Suprapubic skin (tissue), 4 donors: ENCODE measurements around the gene TSC22D4. TPM values are rescaled to one million over a fixed set of nuclear protein-coding genes. Genes with fewer than 3 reads are reported as not detected.

ENCODE experiments used
- DNase-seq, 2 donors: peaks; one replicate each; pipeline ENCODE4 v3.0.0-alpha.2; 2019; ENCODE audit warnings: low spot score in 2 of 2
- H3K27ac ChIP-seq: fragments of 200-600 bp; sonication (generic); one replicate; pipeline ENCODE4 v1.5.1; 2019
- H3K27me3 ChIP-seq: fragments of 200-600 bp; sonication (generic); one replicate; pipeline ENCODE4 v1.5.1; 2019
- H3K36me3 ChIP-seq: fragments of 200-600 bp; sonication (generic); one replicate; pipeline ENCODE4 v1.5.1; 2019
- H3K4me1 ChIP-seq: fragments of 200-600 bp; sonication (generic); one replicate; pipeline ENCODE4 v1.5.1; 2019
- H3K4me3 ChIP-seq: fragments of 200-600 bp; sonication (generic); one replicate; pipeline ENCODE4 v1.5.1; 2019; ENCODE audit warnings: mild to moderate bottlenecking
- H3K9me3 ChIP-seq: fragments of 200-600 bp; sonication (generic); one replicate; pipeline ENCODE4 v1.5.1; 2019
- CTCF ChIP-seq, 2 donors: fragments of 200-600 bp in 1 of 2; fragments of 450-650 bp in 1 of 2; sonication (generic) in 1 of 2; IDR thresholded peaks; one replicate each; pipeline ENCODE4 v1.5.1; 2016 to 2019; ENCODE audit warnings: antibody characterized with exemption in 2 of 2, mild to moderate bottlenecking in 1 of 2, moderate library complexity in 1 of 2
- EP300 ChIP-seq: sonication (generic); formaldehyde crosslinking; IDR thresholded peaks from one replicate; pipeline ENCODE4 v1.6.1; 2017; ENCODE audit warnings: antibody characterized with exemption
- POLR2A ChIP-seq, 2 donors: fragments of 450-650 bp; IDR thresholded peaks; one replicate each; pipeline ENCODE4 v1.6.1; 2017; ENCODE audit warnings: antibody characterized with exemption in 2 of 2, mild to moderate bottlenecking in 2 of 2, moderate library complexity in 2 of 2
- POLR2AphosphoS5 ChIP-seq, 3 donors: sonication (generic); formaldehyde crosslinking; IDR thresholded peaks; one replicate each; pipeline ENCODE4 v1.6.1; 2017; ENCODE audit warnings: antibody characterized with exemption in 3 of 3
- WGBS: methylation state at CpG from one replicate; pipeline ENCODE4 v1.1.5; 2018; 5-methylcytosine and 5-hydroxymethylcytosine counted together
- total RNA-seq, 4 donors: library from RNA; depleted of rRNA; stranded (reverse); fragments of >200 nt; gene quantifications; one replicate each; pipeline ENCODE4 v1.1.0, GENCODE V29; 2016

Gene TSC22D4
- total RNA-seq, 4 donors from 2014 or later: 52.7 to 67.2 (median 57.3) TPM

DNA sequence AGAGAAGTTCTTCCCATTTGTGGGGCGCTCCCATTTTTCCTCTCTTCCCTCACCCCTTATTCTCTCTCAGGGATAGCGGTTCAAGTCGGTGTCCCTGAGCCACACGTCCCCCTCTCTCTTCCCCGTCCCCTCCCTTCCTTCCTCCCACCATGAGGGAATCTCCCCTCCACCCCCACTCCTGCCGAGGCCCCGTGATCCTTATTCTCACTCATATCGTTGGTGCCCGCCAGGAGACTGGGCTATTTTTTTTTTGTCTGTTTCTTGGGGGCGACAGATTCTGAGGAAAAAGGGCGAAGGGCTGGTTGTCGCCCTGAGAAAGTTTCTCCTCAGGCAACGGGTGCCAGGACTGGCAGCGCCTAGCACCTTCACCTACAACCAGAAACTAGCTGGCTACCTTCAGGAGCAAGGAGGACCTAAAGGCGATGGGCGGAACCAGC lies 51.2 kb downstream of the TSC22D4 start:
- peaks cover 32% of the 10 kb centered on the region for H3K4me1 ChIP-seq
- peaks cover under 1% of the 10 kb centered on the region for H3K36me3 ChIP-seq
- 54% methylated on average over 14 of the region's 16 CpGs for WGBS
- H3K27ac ChIP-seq: peak overlapping the region; percentile 97
- TF ChIP-seq POLR2AphosphoS5 (IDR thresholded peaks at IDR 0.05) (no peak), POLR2A (IDR thresholded peaks at IDR 0.05) (no peak), CTCF (IDR thresholded peaks at IDR 0.05) (no peak), EP300 (no peak)
- peak overlapping the region; percentile 96 for H3K4me3 ChIP-seq
- no peaks in the 10 kb centered on the region for H3K9me3 ChIP-seq
- H3K27me3 ChIP-seq: no peaks in the 10 kb centered on the region
- DNase-seq: peak in 1 of 2 donors; percentile 71

- Histone ChIP-seq H3K27me3 (no peaks in the 10 kb centered on the region), H3K4me1 (peaks cover 20% of the 10 kb centered on the region), H3K36me3 (no peaks in the 10 kb centered on the region), H3K4me3 (no peak overlapping the region), H3K9me3 (no peaks in the 10 kb centered on the region), H3K27ac (no peak overlapping the region)
- TF ChIP-seq EP300 (no peak), POLR2AphosphoS5 (IDR thresholded peaks at IDR 0.05) (no peak), CTCF (IDR thresholded peaks at IDR 0.05) (no peak), POLR2A (IDR thresholded peaks at IDR 0.05) (no peak)
- DNase-seq: no peak
Measured at GRCh38 chr7:100426516-100426915, 52.5 kb downstream of the TSC22D4 start.

DNA sequence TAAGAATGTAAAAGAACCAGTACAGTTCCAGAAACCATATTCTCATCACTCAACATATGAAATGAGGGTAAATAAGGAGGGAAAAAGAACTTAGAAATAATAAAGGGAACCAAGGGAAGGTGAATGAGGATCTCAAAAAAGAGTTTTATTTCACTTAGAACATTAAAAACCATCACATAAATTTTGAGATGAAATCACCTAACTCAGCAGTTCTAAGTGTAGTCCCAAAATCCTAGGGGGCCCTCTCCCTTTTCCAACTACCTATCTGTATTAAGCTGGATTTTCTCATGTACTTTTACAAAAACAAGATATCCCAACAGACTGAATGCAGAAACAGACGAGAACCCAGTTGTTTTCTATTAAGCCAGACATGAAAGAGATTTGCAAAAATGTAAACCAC lies 53.7 kb downstream of the TSC22D4 start:
- no peaks in the 10 kb centered on the region for H3K27me3 ChIP-seq
- no peak overlapping the region for H3K4me3 ChIP-seq
- TF ChIP-seq EP300 (no peak), POLR2AphosphoS5 (IDR thresholded peaks at IDR 0.05) (no peak), CTCF (IDR thresholded peaks at IDR 0.05) (no peak), POLR2A (IDR thresholded peaks at IDR 0.05) (no peak)
- WGBS: 88% methylated on average over 1 of the region's 1 CpG
- H3K9me3 ChIP-seq: no peaks in the 10 kb centered on the region
- H3K36me3 ChIP-seq: no peaks in the 10 kb centered on the region
- DNase-seq: no peak
- H3K4me1 ChIP-seq: peaks cover 9% of the 10 kb centered on the region
- H3K27ac ChIP-seq: no peak overlapping the region

GRCh38 chr7:100423315-100423714 lies 55.7 kb downstream of the TSC22D4 start:
- H3K4me3 ChIP-seq: no peak overlapping the region
- WGBS: 87% methylated on average over 6 of the region's 6 CpGs

GRCh38 chr7:100419660-100420226 lies 59.3 kb downstream of the TSC22D4 start:
- no peaks in the 10 kb centered on the region for H3K4me1 ChIP-seq
- WGBS: 79% methylated on average over 1 of the region's 1 CpG
- H3K36me3 ChIP-seq: no peaks in the 10 kb centered on the region
- TF ChIP-seq POLR2A (IDR thresholded peaks at IDR 0.05) (no peak), EP300 (no peak), POLR2AphosphoS5 (IDR thresholded peaks at IDR 0.05) (no peak), CTCF (IDR thresholded peaks at IDR 0.05) (no peak)
- no peak overlapping the region for H3K27ac ChIP-seq
- no peaks in the 10 kb centered on the region for H3K27me3 ChIP-seq
- H3K9me3 ChIP-seq: no peaks in the 10 kb centered on the region
- no peak overlapping the region for H3K4me3 ChIP-seq
- no peak for DNase-seq

More at GRCh38 chr7:100423315-100423714, 55.7 kb downstream of the TSC22D4 start:
- peaks cover 5% of the 10 kb centered on the region for H3K4me1 ChIP-seq
- no peaks in the 10 kb centered on the region for H3K27me3 ChIP-seq
- H3K27ac ChIP-seq: no peak overlapping the region
- TF ChIP-seq EP300 (no peak), POLR2AphosphoS5 (IDR thresholded peaks at IDR 0.05) (no peak), CTCF (IDR thresholded peaks at IDR 0.05) (no peak), POLR2A (IDR thresholded peaks at IDR 0.05) (no peak)
- DNase-seq: no peak
- H3K36me3 ChIP-seq: no peaks in the 10 kb centered on the region
- no peaks in the 10 kb centered on the region for H3K9me3 ChIP-seq
